Fibroblast of the aortic adventitia (primary cell): Measurements from ENCODE around the gene COL13A1. TPM values are rescaled to one million over a fixed set of nuclear protein-coding genes. Genes with fewer than 3 reads are reported as not detected.

ENCODE experiments used
- DNase-seq: peaks from one replicate; pipeline ENCODE4 v3.0.0-alpha.2; 2010; ENCODE audit warnings: low read depth
- H3K4me3 ChIP-seq: 2 replicates; pipeline ENCODE4 v1.5.1; 2011; ENCODE audit warnings: low read depth, mild to moderate bottlenecking, control low read depth, low read length, moderate library complexity
- total RNA-seq: library from RNA; depleted of rRNA; stranded (reverse); fragments of >200 nt; gene quantifications from 2 replicates; pipeline ENCODE4 v1.2.3, GENCODE V29; 2012; ENCODE audit warnings: low replicate concordance
- TF ChIP-seq, protein P1 (sequence below): IDR thresholded peaks from 2 replicates; pipeline ENCODE4 v1.5.1; 2011; ENCODE audit warnings: mild to moderate bottlenecking, low read length, control low read depth, inconsistent platforms; ENCODE audit not compliant: insufficient read depth

Gene COL13A1
- total RNA-seq, 1 donor, result 10.7 TPM

DNA sequence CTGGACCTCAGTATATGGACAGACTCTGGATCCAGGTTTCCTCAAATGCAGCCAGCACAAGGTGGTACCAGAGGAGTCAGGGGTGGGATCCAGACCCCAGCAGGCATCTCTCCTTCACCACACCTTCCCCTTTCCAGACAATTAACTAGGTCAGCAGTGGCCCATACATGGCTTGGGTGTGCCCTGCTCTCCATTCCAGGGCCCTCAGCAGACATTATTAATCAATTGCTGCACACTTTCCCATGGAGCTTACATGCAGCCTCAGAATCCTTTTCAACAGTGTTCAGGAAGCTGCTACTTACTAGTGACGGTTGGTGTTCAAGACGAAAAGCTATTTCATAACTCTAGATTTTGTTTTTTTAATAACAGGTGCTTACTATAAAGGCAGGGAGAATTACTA is 6.0 kb downstream of the COL13A1 start:
- TF ChIP-seq, protein P1, sequence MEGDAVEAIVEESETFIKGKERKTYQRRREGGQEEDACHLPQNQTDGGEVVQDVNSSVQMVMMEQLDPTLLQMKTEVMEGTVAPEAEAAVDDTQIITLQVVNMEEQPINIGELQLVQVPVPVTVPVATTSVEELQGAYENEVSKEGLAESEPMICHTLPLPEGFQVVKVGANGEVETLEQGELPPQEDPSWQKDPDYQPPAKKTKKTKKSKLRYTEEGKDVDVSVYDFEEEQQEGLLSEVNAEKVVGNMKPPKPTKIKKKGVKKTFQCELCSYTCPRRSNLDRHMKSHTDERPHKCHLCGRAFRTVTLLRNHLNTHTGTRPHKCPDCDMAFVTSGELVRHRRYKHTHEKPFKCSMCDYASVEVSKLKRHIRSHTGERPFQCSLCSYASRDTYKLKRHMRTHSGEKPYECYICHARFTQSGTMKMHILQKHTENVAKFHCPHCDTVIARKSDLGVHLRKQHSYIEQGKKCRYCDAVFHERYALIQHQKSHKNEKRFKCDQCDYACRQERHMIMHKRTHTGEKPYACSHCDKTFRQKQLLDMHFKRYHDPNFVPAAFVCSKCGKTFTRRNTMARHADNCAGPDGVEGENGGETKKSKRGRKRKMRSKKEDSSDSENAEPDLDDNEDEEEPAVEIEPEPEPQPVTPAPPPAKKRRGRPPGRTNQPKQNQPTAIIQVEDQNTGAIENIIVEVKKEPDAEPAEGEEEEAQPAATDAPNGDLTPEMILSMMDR, result no peak
- DNase-seq, result peak; percentile 64

DNA sequence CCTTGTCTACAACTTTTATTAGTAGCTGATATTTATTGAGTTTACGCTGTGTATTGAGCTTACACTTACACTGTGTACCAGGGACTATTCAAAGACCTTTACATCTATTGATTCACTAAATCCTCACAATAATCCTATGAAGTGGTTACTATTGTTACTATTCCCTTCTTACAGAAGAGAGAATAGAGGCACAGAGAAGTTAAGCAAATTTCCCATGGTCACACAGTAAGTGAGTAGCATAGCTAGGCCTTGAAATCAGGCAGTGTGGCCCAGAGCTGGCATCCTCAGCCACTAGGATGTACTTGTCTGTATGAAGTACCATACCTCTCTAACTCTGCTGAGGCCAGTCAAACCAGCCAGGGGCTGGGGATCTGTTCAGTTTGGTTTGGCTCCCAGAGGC is 7.6 kb downstream of the COL13A1 start:
- DNase-seq, result no peak
- TF ChIP-seq, protein P1, result no peak
- no peak overlapping the region for H3K4me3 ChIP-seq

More for the DNA sequence above, 6.0 kb downstream of the COL13A1 start:
- H3K4me3 ChIP-seq, result no peak overlapping the region

DNA sequence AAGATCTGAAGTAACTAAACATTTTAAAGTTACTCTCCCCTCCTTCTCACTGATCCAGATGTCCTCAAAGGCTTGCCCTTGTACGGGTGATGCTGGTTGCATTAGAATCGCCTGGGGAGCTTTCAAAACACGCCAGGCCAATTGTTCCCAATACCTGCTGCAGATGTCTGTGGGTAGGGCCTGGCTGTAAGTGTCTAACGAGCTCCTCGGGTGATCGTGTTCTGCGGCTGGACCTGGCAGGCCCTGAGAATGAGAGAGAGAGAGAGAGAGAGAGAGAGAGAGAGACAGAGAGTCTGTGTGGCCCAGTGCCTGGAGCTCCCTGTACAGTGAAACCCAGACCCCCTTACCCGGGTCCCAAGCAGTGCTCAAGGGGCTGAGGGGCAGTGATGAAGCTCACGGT is 8.4 kb downstream of the COL13A1 start:
- H3K4me3 ChIP-seq, result no peak overlapping the region
- no peak for DNase-seq
- TF ChIP-seq, protein P1, result no peak

DNA sequence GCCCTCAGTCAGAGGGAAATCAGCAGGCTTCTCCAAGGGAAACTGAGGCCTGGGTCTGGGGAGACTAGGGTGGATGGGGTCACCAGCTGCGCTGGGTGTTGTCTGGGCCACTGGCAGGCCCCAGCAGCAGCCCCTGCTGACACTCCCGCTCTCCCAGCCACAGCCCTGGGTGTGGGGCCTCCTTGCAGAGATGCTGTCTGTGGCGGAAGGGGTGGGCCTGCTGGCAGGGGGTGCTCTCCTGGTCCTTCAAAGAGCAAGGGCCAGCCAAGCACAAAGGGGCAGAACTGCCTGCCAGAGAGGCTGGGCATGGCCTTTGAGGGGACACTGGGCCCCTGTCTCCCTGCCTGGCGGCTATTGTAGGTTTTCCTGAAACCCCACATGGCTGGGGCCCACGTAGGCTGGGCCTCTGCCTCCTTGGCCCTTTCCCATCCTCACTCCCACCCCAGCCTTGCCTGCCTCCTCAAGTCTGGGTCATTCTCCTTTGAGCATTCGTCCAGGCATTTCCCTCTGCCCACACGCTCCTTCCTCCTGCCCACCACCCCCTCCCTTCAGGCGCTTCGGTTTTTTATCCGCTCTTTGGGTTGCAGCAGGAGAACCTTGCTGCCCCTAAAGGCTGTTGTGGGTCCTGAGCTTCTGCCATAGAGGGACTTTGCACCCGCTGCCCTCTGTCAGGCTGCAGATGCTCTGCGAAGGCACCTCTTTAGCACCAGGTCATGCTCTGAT is 9.1 kb downstream of the COL13A1 start:
- no peak for DNase-seq
- TF ChIP-seq, protein P1, result no peak
- no peak overlapping the region for H3K4me3 ChIP-seq

DNA sequence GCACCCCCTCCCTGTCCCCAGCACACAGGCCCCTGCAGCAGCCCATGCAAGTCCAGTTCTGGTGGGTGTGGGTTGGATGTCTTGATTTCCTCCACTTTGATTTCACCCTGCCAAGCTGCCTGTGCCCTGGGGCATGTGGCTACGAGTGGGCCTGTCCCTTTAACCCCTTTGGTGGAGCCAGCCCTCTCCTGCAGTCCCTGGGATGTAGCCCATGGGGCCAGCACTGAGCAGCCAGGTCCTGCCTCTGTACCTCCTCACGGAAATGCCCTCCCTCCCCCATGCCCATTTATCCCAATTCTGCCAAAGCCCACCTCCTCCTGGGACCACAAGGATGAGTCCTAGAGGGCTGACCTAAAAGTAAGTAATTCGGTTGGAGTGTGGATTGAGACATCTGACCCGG is 11.9 kb downstream of the COL13A1 start:
- TF ChIP-seq, protein P1, result peak; percentile 9
- no peak overlapping the region for H3K4me3 ChIP-seq
- no peak for DNase-seq

DNA sequence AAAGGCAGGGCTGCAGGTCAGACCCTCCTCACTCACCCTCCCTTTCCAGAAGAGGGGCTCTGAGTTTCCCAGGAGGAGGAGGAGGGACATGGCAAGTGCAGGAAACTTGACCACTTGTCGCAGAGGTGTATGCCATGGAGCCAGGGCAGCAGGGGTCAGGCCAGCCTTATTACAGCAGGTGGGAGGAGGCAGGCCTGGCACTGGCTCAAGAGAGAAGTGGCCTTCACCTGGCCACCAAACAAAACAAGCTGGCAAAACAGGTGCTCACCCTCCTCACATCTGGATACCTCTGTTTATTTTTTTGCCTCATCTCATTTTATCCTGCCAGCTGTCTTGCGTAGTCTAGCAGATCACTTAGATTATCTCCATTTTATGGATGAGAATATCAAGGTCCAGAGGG is 12.5 kb downstream of the COL13A1 start:
- TF ChIP-seq, protein P1, result no peak
- no peak overlapping the region for H3K4me3 ChIP-seq
- DNase-seq, result no peak

DNA sequence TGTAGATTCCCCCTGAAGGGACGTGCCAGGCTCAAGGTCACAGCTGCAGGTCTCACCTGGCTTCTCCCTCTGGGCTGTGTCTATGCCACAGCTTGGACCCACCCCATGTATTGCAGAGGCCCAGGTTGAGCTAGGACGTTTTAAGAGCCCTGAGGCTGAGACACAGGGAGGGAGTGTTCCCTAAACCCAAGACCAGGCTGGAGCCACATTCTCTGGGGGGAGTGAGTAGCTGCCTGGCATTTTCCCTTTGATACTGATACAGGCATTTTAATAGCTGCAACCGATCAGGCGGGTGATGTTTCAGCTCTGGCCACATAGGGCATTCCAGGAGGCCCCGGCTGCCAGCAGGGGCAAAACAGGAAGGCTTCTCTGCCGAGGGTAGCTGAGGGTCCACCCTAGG is 13.4 kb downstream of the COL13A1 start:
- DNase-seq, result no peak
- TF ChIP-seq, protein P1, result no peak
- no peak overlapping the region for H3K4me3 ChIP-seq
